Endometrial microvascular endothelial cells (primary cell): ENCODE data around the gene ZNF862. TPM values are rescaled to one million over a fixed set of nuclear protein-coding genes. Genes with fewer than 3 reads are reported as not detected.
"Not testable (repeated sequence)": the region's sequence is repeated elsewhere in the genome, so short reads cannot be mapped to it uniquely, and the experiment has no call there.

Source experiments
- in situ Hi-C: cut with HindIII; loops from 2 replicates; pipeline ENCODE4 v1.10.0; 2017; ENCODE audit warnings: low sequenced_read_pairs, low pct_unique_long_range_greater_than_20kb; ENCODE audit errors: inconsistent ontology term
- total RNA-seq: library from RNA; depleted of rRNA; stranded (reverse); fragments of >200 nt; gene quantifications from one replicate; pipeline ENCODE4 v1.2.3, GENCODE V29; 2015; ENCODE audit errors: inconsistent ontology term

ZNF862 gene
- total RNA-seq, 1 donor from 2014 or later: 11.1 TPM

DNA sequence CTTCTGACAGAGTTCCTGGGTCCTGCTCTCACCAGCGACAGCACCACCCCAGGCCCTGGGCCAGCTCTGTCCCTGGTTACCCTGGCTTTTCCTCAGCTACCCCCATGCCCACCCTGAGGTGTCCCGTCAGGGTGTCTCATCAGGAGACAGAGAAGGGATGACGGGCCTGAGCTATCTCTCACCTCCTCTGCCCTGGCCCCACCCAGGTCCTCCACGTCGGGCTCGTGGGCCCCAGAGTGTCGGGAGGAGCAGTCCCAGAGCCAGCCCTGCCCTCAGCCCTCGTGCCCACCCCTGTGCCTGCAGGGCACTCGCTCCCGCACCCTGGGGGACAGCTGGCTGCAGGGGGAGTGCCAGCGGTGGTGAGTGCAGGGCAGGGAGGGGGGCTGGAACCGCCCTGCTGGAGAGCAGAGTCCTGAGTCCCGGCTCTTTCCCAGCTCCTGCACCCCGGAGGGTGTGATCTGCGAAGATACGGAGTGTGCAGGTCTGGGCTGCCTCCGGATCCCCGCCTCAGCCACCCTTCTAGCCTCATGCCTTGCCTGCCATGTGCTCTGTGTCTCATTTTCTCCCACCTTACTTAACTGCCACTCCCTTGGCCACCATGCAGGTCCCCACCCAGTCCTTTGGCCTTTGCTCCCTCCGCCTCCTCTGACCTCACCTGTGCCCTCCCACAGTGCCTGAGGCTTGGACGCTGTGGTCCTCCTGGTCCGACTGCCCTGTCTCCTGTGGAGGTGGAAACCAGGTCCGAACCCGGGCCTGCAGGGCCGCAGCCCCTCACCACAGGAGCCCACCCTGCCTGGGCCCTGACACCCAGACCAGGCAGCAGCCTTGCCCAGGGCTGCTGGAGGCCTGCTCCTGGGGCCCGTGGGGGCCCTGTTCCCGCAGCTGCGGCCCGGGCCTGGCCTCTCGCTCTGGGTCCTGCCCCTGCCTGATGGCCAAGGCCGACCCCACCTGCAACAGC is 16.7 kb upstream of the ZNF862 start:
- in situ Hi-C loops: no loop called here

- in situ Hi-C loops: no loop called here
These were observed 15.7 kb upstream of the ZNF862 start for GRCh38 chr7:149822353-149822943.

DNA sequence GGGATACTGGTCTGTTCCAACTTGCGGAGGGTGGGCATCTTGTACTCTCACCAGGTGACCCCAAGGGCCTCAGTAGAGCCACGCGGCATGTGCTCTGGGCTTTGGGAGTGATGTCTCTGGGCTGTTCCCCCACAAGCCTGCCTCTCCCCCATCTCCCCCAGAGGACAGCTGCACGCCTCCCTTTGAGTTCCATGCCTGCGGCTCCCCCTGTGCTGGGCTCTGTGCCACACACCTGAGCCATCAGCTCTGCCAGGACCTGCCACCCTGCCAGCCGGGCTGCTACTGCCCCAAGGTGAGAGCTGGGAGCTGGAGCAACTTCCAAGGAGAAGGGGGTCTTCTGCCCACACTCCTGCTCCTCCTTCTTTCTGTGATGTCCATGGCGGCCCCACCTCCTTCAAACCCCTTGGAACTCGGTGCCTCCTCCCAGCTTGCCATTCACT is 15.0 kb upstream of the ZNF862 start:
- in situ Hi-C loops: no loop called here

DNA sequence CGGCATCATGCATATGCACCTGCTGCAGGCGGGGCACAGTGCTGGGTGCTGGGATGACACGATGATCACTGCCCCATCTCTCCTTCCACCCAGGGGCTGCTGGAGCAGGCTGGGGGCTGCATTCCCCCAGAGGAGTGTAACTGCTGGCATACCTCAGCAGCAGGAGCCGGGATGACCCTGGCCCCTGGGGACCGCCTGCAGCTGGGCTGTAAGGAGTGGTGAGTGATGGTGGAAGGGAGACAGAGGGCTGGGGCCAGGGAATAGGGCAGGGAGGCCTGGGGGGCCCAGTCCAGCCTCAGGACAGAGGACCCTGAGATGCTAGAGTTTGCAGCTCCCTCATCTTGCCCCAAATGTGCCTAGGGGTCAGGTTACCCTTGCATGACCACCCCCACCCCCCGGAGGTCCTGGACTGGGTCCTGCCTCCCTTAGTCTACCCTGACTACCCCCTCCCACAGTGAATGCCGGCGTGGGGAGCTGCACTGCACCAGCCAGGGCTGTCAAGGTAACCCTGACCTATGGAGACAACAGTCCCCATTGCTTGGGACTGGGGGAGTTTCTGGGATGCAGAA is 14.5 kb upstream of the ZNF862 start:
- in situ Hi-C loops: no loop called here

DNA sequence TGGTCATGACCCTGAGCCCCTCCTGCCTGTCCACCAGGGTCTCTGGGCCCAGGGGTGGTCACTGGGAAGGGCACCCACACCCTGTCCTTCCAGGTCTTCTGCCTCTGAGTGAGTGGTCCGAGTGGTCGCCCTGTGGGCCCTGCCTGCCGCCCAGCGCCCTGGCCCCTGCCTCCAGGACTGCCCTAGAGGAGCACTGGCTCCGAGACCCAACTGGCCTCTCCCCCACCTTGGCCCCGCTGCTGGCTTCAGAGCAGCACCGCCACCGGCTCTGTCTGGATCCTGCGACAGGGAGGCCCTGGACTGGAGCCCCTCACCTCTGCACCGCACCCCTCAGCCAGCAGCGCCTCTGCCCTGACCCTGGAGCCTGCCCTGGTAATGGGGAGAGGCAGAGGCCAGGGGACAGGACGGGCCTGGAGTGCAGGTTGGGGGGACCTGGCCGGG is 13.9 kb upstream of the ZNF862 start:
- in situ Hi-C loops: no loop called here

DNA sequence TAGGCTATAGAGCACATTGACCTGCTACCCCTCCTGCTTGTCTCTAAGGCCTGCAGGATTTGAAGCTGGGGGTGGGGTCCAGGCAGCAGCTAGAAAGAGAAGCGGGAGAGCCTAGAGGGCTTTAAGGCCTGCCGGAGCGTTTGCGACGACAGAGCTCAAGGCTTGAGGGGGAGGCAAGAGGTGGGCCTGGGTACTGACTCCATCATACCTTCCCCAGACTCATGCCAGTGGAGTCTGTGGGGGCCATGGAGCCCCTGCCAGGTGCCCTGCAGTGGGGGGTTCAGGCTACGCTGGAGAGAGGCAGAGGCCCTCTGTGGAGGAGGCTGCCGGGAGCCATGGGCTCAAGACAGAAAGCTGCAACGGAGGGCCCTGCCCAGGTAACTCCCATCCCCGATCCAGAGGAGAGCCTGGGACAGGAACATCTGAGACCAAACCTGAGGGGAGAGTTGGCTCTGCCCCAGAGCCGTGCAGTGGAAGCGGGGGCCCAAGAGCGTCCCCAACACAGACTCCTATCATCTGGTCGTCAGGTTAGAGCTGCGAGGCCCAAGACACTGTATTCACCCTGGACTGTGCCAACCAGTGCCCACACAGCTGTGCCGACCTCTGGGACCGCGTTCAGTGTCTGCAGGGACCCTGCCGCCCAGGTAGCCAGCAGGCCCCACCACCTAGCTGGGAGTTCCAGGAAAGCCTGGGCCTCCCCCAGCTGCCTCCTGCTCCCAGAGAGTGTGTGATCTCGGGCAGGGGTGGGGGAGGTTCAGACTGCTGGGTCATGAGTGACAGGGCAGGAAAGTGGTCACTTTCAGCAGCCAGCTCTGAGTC is 13.2 kb upstream of the ZNF862 start:
- in situ Hi-C loops: no loop called here

DNA sequence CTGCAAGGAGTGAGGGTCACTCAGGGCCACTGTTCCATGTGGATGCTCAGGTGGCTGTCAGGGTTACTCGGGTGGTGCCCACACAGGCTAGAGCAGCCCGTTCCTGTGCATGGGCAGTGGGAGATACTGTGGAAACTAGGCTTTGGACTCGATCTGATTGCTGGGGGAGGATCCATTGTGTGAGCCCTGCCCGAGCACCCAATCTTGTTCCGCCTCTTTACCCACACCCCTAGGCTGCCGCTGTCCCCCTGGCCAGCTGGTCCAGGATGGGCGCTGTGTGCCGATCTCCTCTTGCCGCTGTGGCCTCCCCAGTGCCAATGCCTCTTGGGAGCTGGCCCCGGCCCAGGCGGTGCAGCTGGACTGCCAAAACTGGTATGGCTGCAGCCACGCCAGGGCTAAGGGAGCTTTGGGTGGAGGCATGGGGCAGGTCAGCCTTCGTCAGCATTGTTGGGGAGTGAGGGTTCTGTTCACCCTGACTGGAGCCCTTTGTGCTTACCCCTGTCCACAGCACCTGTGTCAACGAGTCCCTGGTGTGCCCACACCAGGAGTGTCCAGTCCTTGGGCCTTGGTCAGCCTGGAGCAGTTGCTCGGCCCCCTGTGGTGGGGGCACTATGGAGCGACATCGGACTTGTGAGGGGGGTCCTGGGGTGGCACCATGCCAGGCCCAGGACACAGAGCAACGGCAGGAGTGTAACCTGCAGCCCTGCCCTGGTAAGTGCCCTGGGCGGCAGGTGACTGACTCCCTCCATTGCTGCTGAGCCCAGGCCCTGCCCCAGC is 12.4 kb upstream of the ZNF862 start:
- in situ Hi-C loops: no loop called here

GRCh38 chr7:149826344-149827088 is 11.7 kb upstream of the ZNF862 start:
- in situ Hi-C loops: no loop called here

DNA sequence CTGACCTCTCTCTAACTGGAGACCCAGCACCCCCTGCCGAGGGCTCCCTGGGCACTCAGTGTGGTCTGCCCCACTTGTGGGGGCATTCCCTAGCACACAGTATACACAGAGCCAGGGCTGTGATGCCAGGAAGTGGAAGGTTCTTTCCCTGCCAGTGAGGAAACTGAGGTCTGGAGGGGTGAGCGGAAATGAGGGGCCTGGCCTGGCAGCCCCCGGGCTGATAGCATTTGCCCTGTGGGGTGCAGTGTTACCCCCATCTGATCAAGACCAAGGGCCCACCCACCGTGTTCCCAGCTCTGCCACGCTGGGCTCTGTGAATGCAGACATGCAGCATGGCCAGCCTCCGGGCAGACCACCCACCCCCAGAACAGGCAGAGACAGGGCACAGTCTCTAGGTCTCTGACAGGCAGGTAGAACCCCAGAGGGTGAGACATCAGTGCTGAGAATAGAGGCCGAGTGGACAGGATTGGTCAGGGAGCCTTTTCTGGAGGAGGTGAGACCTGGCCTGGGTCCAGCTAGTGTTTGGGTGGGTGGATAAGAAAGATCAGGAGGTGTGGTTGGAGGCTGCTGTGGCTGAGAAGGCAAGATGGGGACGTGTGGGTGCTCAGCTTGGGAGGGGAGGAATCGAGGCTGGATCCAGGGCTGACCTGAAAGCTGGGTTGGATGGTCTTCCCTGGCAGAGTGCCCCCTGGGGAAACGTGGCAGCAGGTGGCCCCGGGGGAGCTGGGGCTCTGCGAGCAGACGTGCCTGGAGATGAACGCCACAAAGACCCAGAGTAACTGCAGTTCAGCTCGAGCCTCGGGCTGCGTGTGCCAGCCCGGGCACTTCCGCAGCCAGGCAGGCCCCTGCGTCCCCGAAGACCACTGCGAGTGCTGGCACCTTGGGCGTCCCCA is 10.8 kb upstream of the ZNF862 start:
- in situ Hi-C loops: no loop called here

DNA sequence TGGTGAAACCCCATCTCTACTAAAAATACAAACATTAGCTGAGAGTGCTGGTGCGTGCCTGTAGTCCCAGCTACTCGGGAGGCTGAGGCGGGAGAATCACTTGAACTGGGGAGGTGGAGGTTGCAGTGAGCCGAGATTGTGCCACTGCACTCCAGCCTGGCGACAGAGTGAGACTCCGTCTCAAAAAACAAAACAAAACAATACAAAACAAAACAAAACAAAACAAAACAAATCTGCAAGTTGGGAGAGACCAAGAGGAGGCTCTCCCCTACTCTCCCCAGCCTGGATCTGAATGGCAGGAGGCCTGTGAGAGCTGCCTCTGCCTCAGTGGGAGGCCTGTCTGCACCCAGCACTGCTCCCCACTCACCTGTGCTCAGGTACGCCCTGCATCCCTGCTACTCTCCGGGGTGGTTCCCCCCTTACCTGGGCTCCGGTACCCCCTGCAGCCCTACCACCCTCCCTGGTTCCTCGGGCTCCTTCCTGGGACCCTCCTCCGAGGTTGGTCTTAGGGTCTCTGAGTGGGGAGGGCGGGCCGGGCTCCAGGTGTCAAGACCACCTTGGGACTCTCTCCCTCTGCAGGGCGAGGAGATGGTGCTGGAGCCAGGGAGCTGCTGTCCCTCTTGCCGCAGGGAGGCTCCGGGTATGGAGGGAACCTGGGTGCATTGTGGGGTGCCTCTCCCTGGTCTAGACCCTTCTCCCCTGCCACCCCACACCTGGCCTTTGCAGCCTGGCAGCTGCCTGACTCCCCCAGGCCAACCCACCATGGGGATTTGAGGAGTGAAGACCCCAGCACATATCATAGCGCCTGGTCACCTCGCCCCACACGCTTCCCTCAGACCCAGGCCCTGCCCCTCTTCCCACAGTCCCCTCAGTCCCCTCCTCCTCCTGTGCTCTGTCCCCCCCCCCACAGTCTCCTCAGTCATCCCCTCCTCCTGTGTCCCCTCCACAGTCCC is 9.5 kb upstream of the ZNF862 start:
- in situ Hi-C loops: no loop called here

GRCh38 chr7:149830527-149830926 is 7.6 kb upstream of the ZNF862 start:
- in situ Hi-C loops: not testable (repeated sequence)

DNA sequence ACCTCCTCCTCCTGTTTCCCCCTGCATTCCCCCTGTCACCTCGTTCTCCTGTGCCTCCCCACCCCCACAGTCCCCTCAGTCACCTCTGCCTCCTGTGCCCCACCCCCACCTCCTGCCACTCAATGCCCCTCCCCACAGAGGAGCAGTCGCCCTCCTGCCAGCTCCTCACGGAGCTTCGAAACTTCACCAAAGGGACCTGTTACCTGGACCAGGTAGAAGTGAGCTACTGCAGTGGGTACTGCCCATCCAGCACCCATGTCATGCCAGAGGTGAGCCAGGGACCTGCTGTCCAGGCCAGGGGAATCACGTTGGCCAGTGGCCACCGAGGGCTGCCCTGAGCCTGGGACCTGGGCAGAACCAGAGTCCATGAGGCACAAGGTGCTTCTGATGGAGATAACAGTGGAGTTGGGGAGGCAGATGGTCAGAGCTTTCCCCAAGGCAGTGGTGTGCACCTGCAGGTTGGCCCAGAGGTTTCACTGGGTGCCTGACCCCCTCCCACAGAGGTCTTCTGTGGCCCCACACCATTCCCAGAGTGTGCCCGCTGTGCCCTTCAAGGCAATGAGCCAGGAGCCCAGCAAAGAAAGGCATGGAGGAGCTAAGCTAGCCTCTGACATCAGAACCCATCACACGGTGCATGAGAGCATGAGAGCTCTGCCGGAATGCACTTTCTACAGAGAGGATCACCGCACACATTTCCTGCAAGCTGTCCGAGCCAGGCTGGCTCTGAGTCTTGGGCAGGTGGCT is 7.0 kb upstream of the ZNF862 start:
- in situ Hi-C loops: no loop called here

DNA sequence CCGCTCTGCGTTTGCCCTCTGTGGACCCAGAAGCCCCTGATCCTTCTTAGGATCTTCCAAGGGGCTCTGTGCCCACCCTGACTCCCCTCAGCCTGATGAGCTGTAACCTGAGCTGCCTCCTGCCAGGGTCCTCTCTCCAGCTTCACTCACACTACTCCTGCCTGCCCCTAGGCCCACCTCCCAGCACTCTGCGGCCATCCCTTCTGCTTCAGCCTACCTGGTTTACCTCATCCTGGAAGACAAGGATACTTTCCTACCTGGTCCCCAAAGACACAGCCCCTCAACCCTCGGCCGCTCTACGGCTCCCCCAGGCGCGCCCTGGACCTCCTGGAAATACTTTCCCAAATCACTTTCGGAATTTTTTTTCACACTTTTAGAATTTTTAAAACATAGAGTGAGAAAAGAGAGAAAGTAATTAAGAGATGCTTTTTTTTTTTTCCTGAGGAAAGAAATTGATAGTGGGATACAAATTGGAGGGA is 6.4 kb upstream of the ZNF862 start:
- in situ Hi-C loops: no loop called here

DNA sequence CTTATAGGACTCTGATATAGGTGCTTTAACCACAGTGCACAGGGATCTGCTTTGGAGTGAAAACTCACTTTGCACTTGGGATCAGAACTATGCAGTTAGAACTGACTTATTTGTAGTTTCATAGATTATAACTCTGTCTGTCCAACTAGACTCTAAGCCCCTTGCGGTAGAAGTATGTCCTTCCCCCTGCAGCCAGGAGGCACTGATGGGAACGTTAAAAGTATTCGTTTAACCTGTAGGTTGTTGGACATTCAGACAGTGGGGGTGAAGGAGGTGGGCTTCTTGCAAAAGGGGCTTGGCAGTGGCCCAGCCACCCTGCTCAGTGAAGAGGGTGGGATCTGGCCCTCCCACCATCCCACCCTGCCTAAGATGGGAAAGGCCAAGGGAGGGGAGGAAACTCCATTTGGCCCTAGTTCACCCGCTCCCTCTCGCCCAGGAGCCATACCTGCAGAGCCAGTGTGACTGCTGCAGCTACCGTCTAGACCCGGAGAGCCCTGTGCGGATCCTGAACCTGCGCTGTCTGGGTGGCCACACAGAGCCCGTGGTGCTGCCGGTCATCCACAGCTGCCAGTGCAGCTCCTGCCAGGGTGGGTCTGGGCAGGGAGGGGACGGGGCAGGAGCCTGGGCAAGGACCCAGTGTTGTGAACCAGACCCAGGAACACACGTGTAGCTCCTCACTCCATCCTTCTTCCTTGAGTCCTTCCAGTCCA is 5.7 kb upstream of the ZNF862 start:
- in situ Hi-C loops: no loop called here
